Transverse colon (tissue), 4 donors: Measurements from ENCODE around the gene C19orf85.

Experiments
- CTCF ChIP-seq, 5 experiments: fragments of 200-600 bp in 3 of 5; fragments of 450-650 bp in 2 of 5; sonication (generic) in 3 of 5; IDR thresholded peaks; 1 replicate in 2 of 5; 2 replicates in 3 of 5; pipeline ENCODE4 v1.5.1; 2016 to 2017; ENCODE audit warnings: antibody characterized with exemption in 5 of 5, inconsistent platforms in 3 of 5, mild to moderate bottlenecking in 2 of 5, moderate library complexity in 1 of 5
- EP300 ChIP-seq: sonication (generic); formaldehyde crosslinking; IDR thresholded peaks from one replicate; pipeline ENCODE4 v1.6.1; 2017; ENCODE audit warnings: antibody characterized with exemption, low read depth
- POLR2A ChIP-seq: fragments of 450-650 bp; IDR thresholded peaks from one replicate; pipeline ENCODE4 v1.6.1; 2016; ENCODE audit warnings: antibody characterized with exemption, mild to moderate bottlenecking, moderate library complexity
- POLR2AphosphoS5 ChIP-seq, 3 donors: sonication (generic); formaldehyde crosslinking; IDR thresholded peaks; one replicate each; pipeline ENCODE4 v1.6.1; 2016; ENCODE audit warnings: antibody characterized with exemption in 3 of 3

- TF ChIP-seq POLR2A (no peak), POLR2AphosphoS5 (IDR thresholded peaks at IDR 0.05) (no peak), CTCF (IDR thresholded peaks at IDR 0.05) (no peak), EP300 (no peak)
These were observed 29.5 kb downstream of the C19orf85 start for GRCh38 chr19:55435020-55435419.
